ENCODE measurements around the gene AP1G1. TPM values are rescaled to one million over a fixed set of nuclear protein-coding genes. Genes with fewer than 3 reads are reported as not detected.

The AP1G1 gene
- total RNA-seq, 2 experiments from 2014 or later, result 57.9 to 89.7 TPM

GRCh38 chr16:71754652-71755051 lies 54.0 kb downstream of the AP1G1 start:
- H3K4me3 ChIP-seq (ENCODE audit: low read depth, low read length, poor library complexity, severe bottlenecking), result no peak overlapping the region
- BruUV-seq (replicated peaks), result no TSS peak
- H2AFZ ChIP-seq (ENCODE audit: low read length), result no peak overlapping the region
- intact Hi-C loops (cut with micrococcal nuclease; ENCODE audit: unreplicated experiment), result no loop called here
- no peaks in the 10 kb centered on the region for H3K79me2 ChIP-seq (ENCODE audit: insufficient read depth, low read depth, low read length)
- no peaks in the 10 kb centered on the region for H3K4me1 ChIP-seq (ENCODE audit: insufficient read depth, low read length, poor library complexity, severe bottlenecking)
- H3K36me3 ChIP-seq (ENCODE audit: insufficient read depth, low read length), result peaks cover 86% of the 10 kb centered on the region
- H3K9me2 ChIP-seq (ENCODE audit: insufficient read depth, low read length), result no peaks in the 10 kb centered on the region
- no peaks in the 10 kb centered on the region for H3K9me3 ChIP-seq (ENCODE audit: low read length)
- no peak for DNase-seq (ENCODE audit: low spot score)
- TF ChIP-seq EZH2phosphoT487 (IDR thresholded peaks at IDR 0.05; ENCODE audit: borderline replicate concordance, low read depth, low read length) (no peak), CTCF (conservative IDR thresholded peaks at IDR 0.05; ENCODE audit: low read length) (no peak)
- ChIA-PET POLR2A (interaction anchor here (0.6 kb wide), 1 partner anchor 216 kb away, joined by 3 read pairs; no protein-coding TSS in a partner anchor), CTCF (ENCODE audit: unreplicated experiment) (no interaction called here)
- no peak overlapping the region for H3K27ac ChIP-seq (ENCODE audit: low read depth, low read length, poor library complexity, severe bottlenecking)
- H4K20me1 ChIP-seq (ENCODE audit: insufficient read depth, low read length), result no peaks in the 10 kb centered on the region
- H3K4me2 ChIP-seq (ENCODE audit: low read length), result no peak overlapping the region

GRCh38 chr16:71754108-71754507 lies 54.5 kb downstream of the AP1G1 start:
- Histone ChIP-seq H3K36me3 (ENCODE audit: insufficient read depth, low read length) (peaks cover 89% of the 10 kb centered on the region), H3K4me2 (ENCODE audit: low read length) (no peak overlapping the region), H3K4me3 (ENCODE audit: low read depth, low read length, poor library complexity, severe bottlenecking) (no peak overlapping the region), H3K27ac (ENCODE audit: low read depth, low read length, poor library complexity, severe bottlenecking) (no peak overlapping the region), H3K79me2 (ENCODE audit: insufficient read depth, low read depth, low read length) (no peaks in the 10 kb centered on the region), H3K9me2 (ENCODE audit: insufficient read depth, low read length) (no peaks in the 10 kb centered on the region), H3K4me1 (ENCODE audit: insufficient read depth, low read length, poor library complexity, severe bottlenecking) (no peaks in the 10 kb centered on the region), H3K9me3 (ENCODE audit: low read length) (no peaks in the 10 kb centered on the region), H4K20me1 (ENCODE audit: insufficient read depth, low read length) (no peaks in the 10 kb centered on the region), H2AFZ (ENCODE audit: low read length) (no peak overlapping the region)
- TF ChIP-seq EZH2phosphoT487 (IDR thresholded peaks at IDR 0.05; ENCODE audit: borderline replicate concordance, low read depth, low read length), result no peak
- TF ChIP-seq CTCF (conservative IDR thresholded peaks at IDR 0.05; ENCODE audit: low read length), result no peak
- ChIA-PET POLR2A (interaction anchor here (0.6 kb wide), 2 partner anchors 178 to 215 kb away, joined by 3 to 5 read pairs; no protein-coding TSS in a partner anchor), CTCF (ENCODE audit: unreplicated experiment) (interaction anchor here (0.6 kb wide), 1 partner anchor 10 kb away, joined by 3 read pairs; no protein-coding TSS in a partner anchor)
- no TSS peak for BruUV-seq (replicated peaks)
- intact Hi-C loops (cut with micrococcal nuclease; ENCODE audit: unreplicated experiment), result no loop called here
- DNase-seq (ENCODE audit: low spot score), result no peak

- no peak for DNase-seq (ENCODE audit: low spot score)
- Histone ChIP-seq H3K79me2 (ENCODE audit: insufficient read depth, low read depth, low read length) (no peaks in the 10 kb centered on the region), H3K4me3 (ENCODE audit: low read depth, low read length, poor library complexity, severe bottlenecking) (no peak overlapping the region), H3K9me2 (ENCODE audit: insufficient read depth, low read length) (no peaks in the 10 kb centered on the region), H3K4me2 (ENCODE audit: low read length) (no peak overlapping the region), H3K4me1 (ENCODE audit: insufficient read depth, low read length, poor library complexity, severe bottlenecking) (no peaks in the 10 kb centered on the region), H3K9me3 (ENCODE audit: low read length) (no peaks in the 10 kb centered on the region), H2AFZ (ENCODE audit: low read length) (no peak overlapping the region), H3K36me3 (ENCODE audit: insufficient read depth, low read length) (peaks cover 85% of the 10 kb centered on the region), H3K27ac (ENCODE audit: low read depth, low read length, poor library complexity, severe bottlenecking) (no peak overlapping the region), H4K20me1 (ENCODE audit: insufficient read depth, low read length) (no peaks in the 10 kb centered on the region)
- no peak for TF ChIP-seq EZH2phosphoT487 (IDR thresholded peaks at IDR 0.05; ENCODE audit: borderline replicate concordance, low read depth, low read length)
- CTCF ChIA-PET (ENCODE audit: unreplicated experiment), result no interaction called here
- POLR2A ChIA-PET, result interaction anchor here (0.7 kb wide), 1 partner anchor 213 kb away, joined by 3 read pairs; no protein-coding TSS in a partner anchor
- no TSS peak for BruUV-seq (replicated peaks)
- intact Hi-C loops (cut with micrococcal nuclease; ENCODE audit: unreplicated experiment), result loop anchor here (5.0 kb wide), 4 partner anchors 76 to 214 kb away; no protein-coding TSS in a partner anchor
These were observed 60.4 kb downstream of the AP1G1 start for GRCh38 chr16:71748226-71748625.

Data from OCI-LY7 (cell line).